ENCODE results near the gene CADM4. TPM values are rescaled to one million over a fixed set of nuclear protein-coding genes. Genes with fewer than 3 reads are reported as not detected.
"Not testable (repeated sequence)": the region's sequence is repeated elsewhere in the genome, so short reads cannot be mapped to it uniquely, and the experiment has no call there.

Gene CADM4
- total RNA-seq, 1 donor from 2014 or later, result 8.7 TPM

- DNase-seq (no peak), ATAC-seq (no peak)
- TF ChIP-seq, protein P1, sequence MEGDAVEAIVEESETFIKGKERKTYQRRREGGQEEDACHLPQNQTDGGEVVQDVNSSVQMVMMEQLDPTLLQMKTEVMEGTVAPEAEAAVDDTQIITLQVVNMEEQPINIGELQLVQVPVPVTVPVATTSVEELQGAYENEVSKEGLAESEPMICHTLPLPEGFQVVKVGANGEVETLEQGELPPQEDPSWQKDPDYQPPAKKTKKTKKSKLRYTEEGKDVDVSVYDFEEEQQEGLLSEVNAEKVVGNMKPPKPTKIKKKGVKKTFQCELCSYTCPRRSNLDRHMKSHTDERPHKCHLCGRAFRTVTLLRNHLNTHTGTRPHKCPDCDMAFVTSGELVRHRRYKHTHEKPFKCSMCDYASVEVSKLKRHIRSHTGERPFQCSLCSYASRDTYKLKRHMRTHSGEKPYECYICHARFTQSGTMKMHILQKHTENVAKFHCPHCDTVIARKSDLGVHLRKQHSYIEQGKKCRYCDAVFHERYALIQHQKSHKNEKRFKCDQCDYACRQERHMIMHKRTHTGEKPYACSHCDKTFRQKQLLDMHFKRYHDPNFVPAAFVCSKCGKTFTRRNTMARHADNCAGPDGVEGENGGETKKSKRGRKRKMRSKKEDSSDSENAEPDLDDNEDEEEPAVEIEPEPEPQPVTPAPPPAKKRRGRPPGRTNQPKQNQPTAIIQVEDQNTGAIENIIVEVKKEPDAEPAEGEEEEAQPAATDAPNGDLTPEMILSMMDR (IDR thresholded peaks at IDR 0.05), result no peak
- no peaks in the 10 kb centered on the region for H3K9me3 ChIP-seq
- no peak overlapping the region for H3K27ac ChIP-seq
- H3K27me3 ChIP-seq, result no peaks in the 10 kb centered on the region
- no peaks in the 10 kb centered on the region for H3K36me3 ChIP-seq
- intact Hi-C loops (cut with DNase I), result no loop called here
- H3K4me1 ChIP-seq, result no peaks in the 10 kb centered on the region
- no peak overlapping the region for H3K4me3 ChIP-seq
Measured at GRCh38 chr19:43682824-43683661, 43.4 kb upstream of the CADM4 start.

GRCh38 chr19:43682269-43682668 is 42.6 kb upstream of the CADM4 start:
- ATAC-seq; H3K9me3 ChIP-seq; H3K4me1 ChIP-seq; DNase-seq; H3K27me3 ChIP-seq; H3K4me3 ChIP-seq; intact Hi-C loops (cut with DNase I); H3K36me3 ChIP-seq; H3K27ac ChIP-seq: not testable (repeated sequence)

- H3K4me1 ChIP-seq, result no peaks in the 10 kb centered on the region
- H3K4me3 ChIP-seq, result no peak overlapping the region
- H3K9me3 ChIP-seq, result no peaks in the 10 kb centered on the region
- no peaks in the 10 kb centered on the region for H3K27me3 ChIP-seq
- TF ChIP-seq, protein P1 (IDR thresholded peaks at IDR 0.05), result no peak
- DNase-seq (no peak), ATAC-seq (no peak)
- no peak overlapping the region for H3K27ac ChIP-seq
- intact Hi-C loops (cut with DNase I), result no loop called here
- H3K36me3 ChIP-seq, result no peaks in the 10 kb centered on the region
Measured at GRCh38 chr19:43681821-43682220, 42.2 kb upstream of the CADM4 start.

DNA sequence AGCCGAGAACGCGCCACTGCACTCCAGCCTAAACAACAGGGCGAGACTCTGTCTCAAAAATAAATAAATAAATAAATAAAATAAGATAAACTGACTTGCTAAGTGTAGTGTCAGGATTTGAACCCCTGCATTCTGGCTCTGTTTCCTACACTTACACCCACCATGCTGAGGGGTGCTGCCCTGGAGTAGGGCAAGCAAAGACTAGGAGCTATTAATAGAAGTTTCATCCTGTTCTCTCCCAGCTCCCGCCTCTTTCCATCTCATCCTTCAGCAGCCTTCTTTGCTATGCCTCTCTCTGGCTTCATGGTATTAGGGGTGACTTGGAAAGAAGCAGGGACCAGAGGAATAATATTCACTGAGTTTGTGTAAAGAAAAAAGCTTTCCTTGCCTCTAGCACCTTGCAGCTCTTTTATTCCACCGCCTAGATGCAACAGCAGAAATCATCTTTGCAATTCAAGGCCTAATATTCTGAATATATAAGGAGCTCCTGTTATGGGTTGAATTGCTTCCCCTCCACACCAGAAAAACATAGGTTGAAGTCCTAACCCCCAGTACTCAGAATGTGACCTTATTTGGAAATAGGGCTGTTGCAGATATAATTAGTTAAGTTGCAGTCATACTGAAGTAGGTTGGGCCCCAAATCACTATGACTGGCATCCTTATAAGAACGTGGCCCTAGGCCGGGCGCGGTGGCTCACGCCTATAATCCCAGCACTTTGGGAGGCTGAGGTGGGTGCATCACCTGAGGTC is 39.0 kb upstream of the CADM4 start:
- no peaks in the 10 kb centered on the region for H3K9me3 ChIP-seq
- H3K4me3 ChIP-seq, result no peak overlapping the region
- no peaks in the 10 kb centered on the region for H3K4me1 ChIP-seq
- H3K27ac ChIP-seq, result no peak overlapping the region
- H3K27me3 ChIP-seq, result no peaks in the 10 kb centered on the region
- TF ChIP-seq, protein P1 (IDR thresholded peaks at IDR 0.05), result no peak
- no peak for ATAC-seq
- intact Hi-C loops (cut with DNase I), result no loop called here
- DNase-seq, result no peak
- no peaks in the 10 kb centered on the region for H3K36me3 ChIP-seq

DNA sequence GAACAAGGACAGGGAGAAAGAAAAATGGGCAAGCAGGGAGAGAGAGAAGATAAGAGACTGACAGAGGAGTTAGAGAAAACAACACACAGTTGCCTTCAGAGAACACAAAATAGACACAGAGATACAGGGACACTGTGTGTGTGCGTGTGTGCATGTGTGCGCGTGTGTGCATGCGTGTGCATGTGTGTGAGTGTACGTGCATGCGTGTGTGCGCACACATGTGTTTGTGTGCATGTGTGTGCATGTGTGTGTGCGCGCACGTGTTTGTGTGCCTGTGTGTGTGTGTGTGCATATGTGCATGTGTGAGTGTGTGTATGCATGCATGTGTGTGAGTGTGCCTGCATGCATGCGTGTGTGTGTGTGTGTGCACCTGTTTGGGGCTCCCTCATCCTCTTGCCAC is 36.3 kb upstream of the CADM4 start:
- no peak for ATAC-seq
- Histone ChIP-seq H3K4me3 (no peak overlapping the region), H3K27ac (no peak overlapping the region), H3K36me3 (no peaks in the 10 kb centered on the region), H3K9me3 (no peaks in the 10 kb centered on the region), H3K4me1 (no peaks in the 10 kb centered on the region), H3K27me3 (no peaks in the 10 kb centered on the region)
- no peak for DNase-seq
- intact Hi-C loops (cut with DNase I), result no loop called here
- TF ChIP-seq, protein P1 (IDR thresholded peaks at IDR 0.05), result no peak

- Histone ChIP-seq H3K36me3 (no peaks in the 10 kb centered on the region), H3K4me1 (peaks cover 2% of the 10 kb centered on the region), H3K9me3 (no peaks in the 10 kb centered on the region), H3K27me3 (no peaks in the 10 kb centered on the region), H3K4me3 (no peak overlapping the region), H3K27ac (peak overlapping the region; percentile 55)
- TF ChIP-seq, protein P1 (IDR thresholded peaks at IDR 0.05), result no peak
- intact Hi-C loops (cut with DNase I), result no loop called here
- ATAC-seq (peak; percentile 64), DNase-seq (no peak)
Measured at GRCh38 chr19:43675269-43675879, 35.7 kb upstream of the CADM4 start.

All from upper lobe of right lung (tissue), 1 donor.